Panc1 (cell line): ENCODE measurements around the gene CCDC71.

Experiments used
- SIN3A ChIP-seq: IDR thresholded peaks from 2 replicates; pipeline ENCODE4 v1.6.1; 2012; ENCODE audit warnings: low read depth, mild to moderate bottlenecking, low read length, moderate library complexity, borderline replicate concordance; ENCODE audit not compliant: insufficient read depth
- TF ChIP-seq, protein P1 (sequence below): fragments of 450-650 bp; IDR thresholded peaks from 2 replicates; pipeline ENCODE4 v1.5.1; 2017; ENCODE audit warnings: mild to moderate bottlenecking
- TF ChIP-seq, protein P2 (sequence below), 2 experiments: IDR thresholded peaks; 2 replicates each; pipeline ENCODE4 v1.6.1; 2011 to 2012; ENCODE audit warnings: low read depth in 2 of 2, control low read depth in 1 of 2, low read length in 1 of 2, mild to moderate bottlenecking in 1 of 2, moderate library complexity in 1 of 2; ENCODE audit not compliant: insufficient read depth in 1 of 2

DNA sequence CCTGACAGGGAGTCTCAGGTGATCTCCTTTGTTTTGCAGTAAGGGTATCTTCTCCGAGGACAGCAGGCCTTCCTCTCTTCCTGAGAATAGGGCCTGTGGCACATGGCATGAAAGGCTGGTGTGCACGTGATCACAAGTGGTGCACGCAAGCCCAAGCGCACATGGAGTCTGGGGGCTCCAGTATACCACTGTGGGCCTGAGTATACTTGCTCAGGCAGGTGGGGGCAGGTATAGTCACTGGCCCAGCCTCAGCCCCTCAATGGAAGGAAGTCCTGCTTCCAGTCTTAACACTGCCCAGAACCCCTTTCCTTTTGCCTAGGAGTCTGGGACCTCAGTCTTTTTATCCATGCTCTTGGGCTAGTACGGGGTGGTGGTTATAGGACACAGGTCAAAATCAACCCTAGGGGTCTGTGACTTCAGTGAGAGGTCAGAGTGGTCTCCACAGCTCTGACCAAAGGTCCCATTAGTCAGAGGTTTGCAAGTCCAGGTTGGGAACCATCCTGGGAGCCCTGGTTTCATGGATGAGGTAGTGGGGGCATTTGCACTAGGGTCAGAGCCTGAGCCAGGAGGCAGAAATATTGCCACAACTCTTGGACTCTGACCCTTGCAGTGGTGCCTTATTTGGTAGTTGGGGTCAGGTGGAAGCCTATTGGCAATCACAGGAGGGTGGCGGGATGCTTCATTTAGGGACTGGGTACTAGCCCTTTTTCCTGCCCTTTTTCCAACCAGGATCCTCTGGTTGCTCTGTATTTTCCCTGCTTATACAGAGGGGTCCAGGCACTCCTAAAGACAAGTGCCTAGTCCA, 823 bp upstream of the CCDC71 start:
- TF ChIP-seq, protein P1, sequence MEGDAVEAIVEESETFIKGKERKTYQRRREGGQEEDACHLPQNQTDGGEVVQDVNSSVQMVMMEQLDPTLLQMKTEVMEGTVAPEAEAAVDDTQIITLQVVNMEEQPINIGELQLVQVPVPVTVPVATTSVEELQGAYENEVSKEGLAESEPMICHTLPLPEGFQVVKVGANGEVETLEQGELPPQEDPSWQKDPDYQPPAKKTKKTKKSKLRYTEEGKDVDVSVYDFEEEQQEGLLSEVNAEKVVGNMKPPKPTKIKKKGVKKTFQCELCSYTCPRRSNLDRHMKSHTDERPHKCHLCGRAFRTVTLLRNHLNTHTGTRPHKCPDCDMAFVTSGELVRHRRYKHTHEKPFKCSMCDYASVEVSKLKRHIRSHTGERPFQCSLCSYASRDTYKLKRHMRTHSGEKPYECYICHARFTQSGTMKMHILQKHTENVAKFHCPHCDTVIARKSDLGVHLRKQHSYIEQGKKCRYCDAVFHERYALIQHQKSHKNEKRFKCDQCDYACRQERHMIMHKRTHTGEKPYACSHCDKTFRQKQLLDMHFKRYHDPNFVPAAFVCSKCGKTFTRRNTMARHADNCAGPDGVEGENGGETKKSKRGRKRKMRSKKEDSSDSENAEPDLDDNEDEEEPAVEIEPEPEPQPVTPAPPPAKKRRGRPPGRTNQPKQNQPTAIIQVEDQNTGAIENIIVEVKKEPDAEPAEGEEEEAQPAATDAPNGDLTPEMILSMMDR, result no peak
- TF ChIP-seq SIN3A, result no peak
- TF ChIP-seq, protein P2, sequence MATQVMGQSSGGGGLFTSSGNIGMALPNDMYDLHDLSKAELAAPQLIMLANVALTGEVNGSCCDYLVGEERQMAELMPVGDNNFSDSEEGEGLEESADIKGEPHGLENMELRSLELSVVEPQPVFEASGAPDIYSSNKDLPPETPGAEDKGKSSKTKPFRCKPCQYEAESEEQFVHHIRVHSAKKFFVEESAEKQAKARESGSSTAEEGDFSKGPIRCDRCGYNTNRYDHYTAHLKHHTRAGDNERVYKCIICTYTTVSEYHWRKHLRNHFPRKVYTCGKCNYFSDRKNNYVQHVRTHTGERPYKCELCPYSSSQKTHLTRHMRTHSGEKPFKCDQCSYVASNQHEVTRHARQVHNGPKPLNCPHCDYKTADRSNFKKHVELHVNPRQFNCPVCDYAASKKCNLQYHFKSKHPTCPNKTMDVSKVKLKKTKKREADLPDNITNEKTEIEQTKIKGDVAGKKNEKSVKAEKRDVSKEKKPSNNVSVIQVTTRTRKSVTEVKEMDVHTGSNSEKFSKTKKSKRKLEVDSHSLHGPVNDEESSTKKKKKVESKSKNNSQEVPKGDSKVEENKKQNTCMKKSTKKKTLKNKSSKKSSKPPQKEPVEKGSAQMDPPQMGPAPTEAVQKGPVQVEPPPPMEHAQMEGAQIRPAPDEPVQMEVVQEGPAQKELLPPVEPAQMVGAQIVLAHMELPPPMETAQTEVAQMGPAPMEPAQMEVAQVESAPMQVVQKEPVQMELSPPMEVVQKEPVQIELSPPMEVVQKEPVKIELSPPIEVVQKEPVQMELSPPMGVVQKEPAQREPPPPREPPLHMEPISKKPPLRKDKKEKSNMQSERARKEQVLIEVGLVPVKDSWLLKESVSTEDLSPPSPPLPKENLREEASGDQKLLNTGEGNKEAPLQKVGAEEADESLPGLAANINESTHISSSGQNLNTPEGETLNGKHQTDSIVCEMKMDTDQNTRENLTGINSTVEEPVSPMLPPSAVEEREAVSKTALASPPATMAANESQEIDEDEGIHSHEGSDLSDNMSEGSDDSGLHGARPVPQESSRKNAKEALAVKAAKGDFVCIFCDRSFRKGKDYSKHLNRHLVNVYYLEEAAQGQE (IDR thresholded peaks at IDR 0.05; ENCODE audit: insufficient read depth in 1 of 2, low read depth in 2 of 2, low read length in 1 of 2), result no peak
